MCF 10A (cell line): Measurements from ENCODE around the gene SAMM50. TPM values are rescaled to one million over a fixed set of nuclear protein-coding genes. Genes with fewer than 3 reads are reported as not detected.

Experiments used
- BruUV-seq: library from RNA; stranded (reverse); fragments of 400-500 nt; replicated peaks from 2 replicates; lab custom pipeline; 2021; lab: Mats Ljungman, UMichigan
- CTCF ChIA-PET: fragments of 300-600 bp; sonication (Branson Sonifier 250); formaldehyde crosslinking; extraction: SDS; loops from one replicate; lab custom pipeline; 2021; ENCODE audit warnings: antibody characterized with exemption, inconsistent platforms; lab: Yijun Ruan, JAX
- POLR2A ChIA-PET: fragments of 300-600, 350-650 bp; sonication (Branson Sonifier 250); formaldehyde crosslinking; extraction: SDS; loops from one replicate; lab custom pipeline; 2020; ENCODE audit warnings: antibody characterized with exemption, inconsistent platforms; lab: Yijun Ruan, JAX
- DNase-seq: peaks from one replicate; pipeline ENCODE4 v3.0.0-alpha.2; 2018; ENCODE audit not compliant: unreplicated experiment
- H3K27ac Mint-ChIP-seq: one replicate; pipeline ENCODE4 v1.8.0; 2022; ENCODE audit warnings: mild to moderate bottlenecking, low read depth, mixed read lengths; ENCODE audit not compliant: unreplicated experiment
- H3K27me3 Mint-ChIP-seq: one replicate; pipeline ENCODE4 v1.8.0; 2022; ENCODE audit warnings: mixed read lengths; ENCODE audit not compliant: insufficient read depth, unreplicated experiment
- H3K36me3 Mint-ChIP-seq: one replicate; pipeline ENCODE4 v1.8.0; 2022; ENCODE audit warnings: mild to moderate bottlenecking, moderate library complexity, mixed read lengths; ENCODE audit not compliant: insufficient read depth, unreplicated experiment
- H3K4me1 Mint-ChIP-seq: one replicate; pipeline ENCODE4 v1.8.0; 2022; ENCODE audit warnings: mixed read lengths; ENCODE audit not compliant: insufficient read depth, unreplicated experiment
- H3K4me3 Mint-ChIP-seq: one replicate; pipeline ENCODE4 v1.8.0; 2022; ENCODE audit warnings: mild to moderate bottlenecking, moderate library complexity, mixed read lengths; ENCODE audit not compliant: unreplicated experiment
- H3K9me3 Mint-ChIP-seq: one replicate; pipeline ENCODE4 v1.8.0; 2022; ENCODE audit warnings: mixed read lengths; ENCODE audit not compliant: unreplicated experiment
- CTCF ChIP-seq: fragments of 200-600 bp; IDR thresholded peaks from one replicate; pipeline ENCODE4 v1.8.0; 2022; ENCODE audit warnings: antibody characterized with exemption, mild to moderate bottlenecking; ENCODE audit not compliant: unreplicated experiment
- intact Hi-C: fragments of 100-400 bp; cut with micrococcal nuclease; formaldehyde crosslinking; loops from 2 replicates; pipeline ENCODE4 v1.14.1; 2022
- total RNA-seq: library from RNA; stranded (reverse); gene quantifications from 2 replicates; pipeline ENCODE4 v1.2.3, GENCODE V29; 2022

Gene SAMM50
- total RNA-seq, 1 experiment from 2014 or later = 29.5 TPM

DNA sequence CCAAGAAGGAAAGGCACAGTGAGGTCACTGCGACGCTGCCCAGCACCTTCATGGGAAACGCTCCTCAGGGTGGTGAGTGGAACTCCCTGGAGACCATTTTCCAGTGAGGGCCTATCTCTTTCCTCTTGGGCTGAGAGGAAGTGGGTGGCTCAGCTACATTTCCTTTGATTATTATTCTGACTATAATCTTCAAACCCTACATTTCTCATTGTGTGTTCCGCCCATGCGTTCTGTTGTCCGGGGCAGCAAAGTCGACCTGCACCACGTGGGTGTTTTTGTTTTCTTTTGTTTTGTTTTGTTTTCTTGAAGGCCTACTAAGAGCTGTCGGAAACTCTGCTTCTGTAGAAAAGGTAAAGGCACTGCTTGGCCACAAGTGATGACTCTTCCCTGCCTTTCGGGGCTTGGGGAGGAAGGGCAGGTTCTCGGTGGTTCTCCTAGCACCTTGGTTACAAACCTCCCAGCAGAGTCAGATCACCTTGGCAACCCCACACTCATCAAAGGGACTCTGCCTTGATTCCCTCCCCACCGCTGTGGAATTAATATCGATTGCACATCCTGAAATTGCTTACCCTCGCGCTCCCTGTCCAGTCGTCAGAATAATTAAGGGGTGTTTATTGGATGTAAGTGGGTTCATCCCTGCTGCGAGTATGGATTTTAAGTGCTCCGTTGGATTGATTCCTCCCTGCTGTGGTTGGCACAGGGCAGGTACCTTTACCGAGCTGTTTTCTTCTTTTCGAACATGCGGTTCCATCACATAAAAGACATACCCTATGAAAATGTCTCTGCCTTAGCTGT lies 76.1 kb downstream of the SAMM50 start:
- intact Hi-C loops = loop anchor here (10.0 kb wide), 1 partner anchor 53 kb away; no protein-coding TSS in a partner anchor
- no peak for DNase-seq
- ChIA-PET POLR2A (no interaction called here), CTCF (interaction anchor here (0.6 to 1.4 kb wide), 2 partner anchors 50 to 627 kb away, joined by 3 read pairs; no protein-coding TSS in a partner anchor)
- H3K9me3 Mint-ChIP-seq = no peaks in the 10 kb centered on the region
- H3K4me1 Mint-ChIP-seq = no peaks in the 10 kb centered on the region
- no TSS peak for BruUV-seq
- H3K36me3 Mint-ChIP-seq = peaks cover 6% of the 10 kb centered on the region
- H3K4me3 Mint-ChIP-seq = no peak overlapping the region
- no peak for TF ChIP-seq CTCF
- no peak overlapping the region for H3K27ac Mint-ChIP-seq
- no peaks in the 10 kb centered on the region for H3K27me3 Mint-ChIP-seq

DNA sequence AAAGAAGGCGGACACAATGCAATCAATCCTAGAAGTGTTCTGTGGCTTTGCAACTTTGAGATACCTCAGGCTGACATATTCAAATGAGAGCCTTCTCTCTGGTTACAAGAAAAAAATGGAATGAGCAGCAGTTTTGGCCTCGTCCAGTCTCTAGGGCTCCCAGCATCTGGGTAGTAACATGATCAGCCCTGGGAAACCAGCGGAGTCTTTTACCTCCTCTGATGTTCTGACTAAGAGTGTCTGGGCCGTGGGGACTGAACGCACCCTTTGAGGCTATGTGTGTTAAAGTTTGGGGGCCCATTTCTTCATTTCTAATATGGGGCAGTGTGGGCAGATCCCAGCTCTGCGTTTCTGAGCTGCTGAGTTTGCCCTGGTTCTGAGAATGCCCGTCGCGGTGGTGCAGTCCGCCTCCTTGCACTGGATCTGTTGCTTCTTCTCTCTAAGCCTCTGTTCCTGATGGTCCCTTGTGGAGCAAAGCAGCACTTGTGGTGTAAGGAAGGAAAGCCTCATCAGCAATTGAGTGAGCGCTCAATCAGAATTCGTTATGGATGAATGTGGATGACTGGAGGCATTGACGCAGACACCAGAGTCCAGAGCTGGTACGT lies 77.0 kb downstream of the SAMM50 start:
- no peaks in the 10 kb centered on the region for H3K4me1 Mint-ChIP-seq
- intact Hi-C loops = loop anchor here (10.0 kb wide), 1 partner anchor 53 kb away; no protein-coding TSS in a partner anchor
- TF ChIP-seq CTCF = no peak

DNA sequence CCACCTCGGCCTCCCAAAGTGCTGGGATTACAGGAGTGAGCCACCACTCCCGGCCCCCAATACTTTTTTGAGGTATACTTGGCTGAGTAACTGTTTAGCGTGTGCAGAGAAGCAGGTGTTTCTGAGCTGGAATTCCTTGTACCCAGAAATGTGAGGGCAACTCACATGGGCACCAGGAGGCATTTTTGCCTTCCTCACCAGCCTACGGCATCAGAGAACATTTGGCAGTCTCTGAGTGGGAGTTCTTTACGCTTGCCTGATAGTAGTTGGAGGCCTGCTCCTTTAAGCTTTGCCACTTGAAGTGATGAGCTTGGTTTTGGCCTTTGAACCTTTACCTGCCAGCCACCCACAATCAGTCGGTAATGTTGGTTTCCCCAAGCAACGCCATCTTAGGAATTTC lies 78.0 kb downstream of the SAMM50 start:
- ChIA-PET POLR2A (no interaction called here), CTCF (interaction anchor here (0.5 to 1.8 kb wide), 8 partner anchors 36 to 1486 kb away, joined by 3 to 5 read pairs (median 3); no protein-coding TSS in a partner anchor)
- Mint-ChIP-seq H3K27me3 (no peaks in the 10 kb centered on the region), H3K4me1 (peaks cover 10% of the 10 kb centered on the region), H3K4me3 (no peak overlapping the region), H3K27ac (no peak overlapping the region), H3K36me3 (peaks cover 6% of the 10 kb centered on the region), H3K9me3 (no peaks in the 10 kb centered on the region)
- BruUV-seq = no TSS peak
- intact Hi-C loops = loop anchor here (10.0 kb wide), 1 partner anchor 52 kb away; no protein-coding TSS in a partner anchor
- DNase-seq = no peak
- no peak for TF ChIP-seq CTCF

More for the DNA sequence above, 77.0 kb downstream of the SAMM50 start:
- ChIA-PET CTCF (interaction anchor here (0.6 to 1.8 kb wide), 4 partner anchors 37 to 626 kb away, joined by 3 to 5 read pairs (median 4); no protein-coding TSS in a partner anchor), POLR2A (no interaction called here)
- Mint-ChIP-seq H3K4me3 (no peak overlapping the region), H3K36me3 (peaks cover under 1% of the 10 kb centered on the region), H3K27ac (no peak overlapping the region), H3K9me3 (no peaks in the 10 kb centered on the region), H3K27me3 (no peaks in the 10 kb centered on the region)
- DNase-seq = no peak
- no TSS peak for BruUV-seq

GRCh38 chr22:44033694-44034093 lies 78.5 kb downstream of the SAMM50 start:
- ChIA-PET CTCF (interaction anchor here (0.5 to 1.8 kb wide), 6 partner anchors 35 to 1486 kb away, joined by 3 to 5 read pairs (median 3); no protein-coding TSS in a partner anchor), POLR2A (no interaction called here)
- H3K27me3 Mint-ChIP-seq = no peaks in the 10 kb centered on the region
- H3K4me3 Mint-ChIP-seq = no peak overlapping the region
- DNase-seq = no peak
- TF ChIP-seq CTCF = no peak
- H3K9me3 Mint-ChIP-seq = no peaks in the 10 kb centered on the region
- peaks cover 6% of the 10 kb centered on the region for H3K36me3 Mint-ChIP-seq
- intact Hi-C loops = loop anchor here (10.0 kb wide), 1 partner anchor 51 kb away; no protein-coding TSS in a partner anchor
- BruUV-seq = no TSS peak
- H3K4me1 Mint-ChIP-seq = peaks cover 14% of the 10 kb centered on the region
- no peak overlapping the region for H3K27ac Mint-ChIP-seq
